CD1c-positive myeloid dendritic cell (primary cell): ENCODE measurements around the gene HSFX1.

Source experiments
- DNase-seq: peaks from one replicate; pipeline ENCODE4 v3.0.0-alpha.2; 2016; ENCODE audit errors: extremely low spot score

The HSFX1 gene

GRCh38 chrX:149804102-149804501, 30.2 kb downstream of the HSFX1 start:
- DNase-seq: no peak

GRCh38 chrX:149807747-149808458, 34.0 kb downstream of the HSFX1 start:
- DNase-seq: no peak

- DNase-seq: no peak
These were observed 44.8 kb downstream of the HSFX1 start for GRCh38 chrX:149818652-149819051.

GRCh38 chrX:149819371-149819770, 45.5 kb downstream of the HSFX1 start:
- no peak for DNase-seq

GRCh38 chrX:149825424-149825823, 51.6 kb downstream of the HSFX1 start:
- peak; percentile 1 for DNase-seq
